ENCODE data around the gene TRA2B. TPM values are rescaled to one million over a fixed set of nuclear protein-coding genes. Genes with fewer than 3 reads are reported as not detected.

Gene TRA2B
- 130 and 177 TPM in 2 replicates for total RNA-seq

DNA sequence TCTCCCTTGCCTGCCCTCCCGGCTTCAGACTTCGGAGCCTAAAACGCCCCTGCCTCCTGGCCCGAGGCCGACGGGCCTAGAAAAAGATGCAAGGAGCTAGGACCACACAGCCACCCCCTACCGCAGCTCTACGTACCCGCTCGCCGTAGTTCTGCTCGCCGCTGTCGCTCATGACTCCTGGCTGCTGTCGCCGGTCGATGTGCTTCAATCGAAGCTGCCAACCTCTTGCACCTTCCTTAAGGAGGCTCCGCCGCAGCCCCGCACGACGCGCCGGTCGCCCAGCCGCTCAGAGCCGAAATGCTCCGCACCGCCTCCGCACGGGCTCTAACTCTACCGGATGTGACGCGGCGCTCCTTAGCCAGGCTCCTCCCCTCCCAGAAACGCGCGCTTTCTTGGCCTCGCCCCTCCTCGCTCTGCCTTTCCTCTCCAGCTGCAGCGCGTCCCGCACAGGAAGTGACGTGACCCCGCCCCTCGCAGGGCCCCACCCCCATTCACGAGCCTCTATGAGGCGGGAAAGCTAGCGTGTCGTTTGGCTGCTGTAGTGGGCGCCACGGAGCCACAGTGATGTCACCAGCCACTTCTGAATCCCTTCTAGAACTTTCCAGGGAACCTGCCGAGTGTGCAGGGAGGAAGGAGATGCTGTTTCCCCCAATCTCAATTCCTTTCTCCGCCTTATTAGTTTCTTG, at the start of gene TRA2B:
TRA2B (minus strand) TSS at position 326 of the 686 bp plus-strand sequence; CDS start at position 172, 154 bp downstream.

Other genes starting within 250 kb of the TRA2B start
- 38.6 and 67.6 TPM in 2 replicates for gene IGF2BP2, start 113.0 kb downstream of the TRA2B start, total RNA-seq
- gene ETV5, start 171.1 kb upstream of the TRA2B start, total RNA-seq: 9.8 and 28.7 TPM in 2 replicates